WERI-Rb-1 (cell line): Measurements from ENCODE around the gene CUL4A.

ENCODE experiments used
- DNase-seq: peaks from one replicate; pipeline ENCODE4 v3.0.0-alpha.2; 2020
- H3K27ac ChIP-seq: fragments of 250-450 bp; sonication (Bioruptor Pico); 2 replicates; pipeline ENCODE4 v1.5.1; 2020; ENCODE audit warnings: mild to moderate bottlenecking, moderate library complexity
- H3K27me3 ChIP-seq: fragments of 250-450 bp; sonication (Bioruptor Pico); 2 replicates; pipeline ENCODE4 v1.5.1; 2021; ENCODE audit warnings: mild to moderate bottlenecking, low read depth, moderate library complexity; ENCODE audit not compliant: insufficient read depth, severe bottlenecking
- H3K36me3 ChIP-seq: fragments of 250-450 bp; sonication (Bioruptor Pico); 2 replicates; pipeline ENCODE4 v1.5.1; 2020; ENCODE audit warnings: mild to moderate bottlenecking, moderate library complexity
- H3K4me3 ChIP-seq: 2 replicates; pipeline ENCODE4 v1.5.1; 2011; ENCODE audit warnings: low read depth, mild to moderate bottlenecking, control low read depth, low read length
- H3K9me3 ChIP-seq: fragments of 250-450 bp; sonication (Bioruptor Pico); 2 replicates; pipeline ENCODE4 v1.5.1; 2021; ENCODE audit warnings: mild to moderate bottlenecking, moderate library complexity; ENCODE audit not compliant: severe bottlenecking
- CTCF ChIP-seq: IDR thresholded peaks from 2 replicates; pipeline ENCODE4 v1.5.1; 2011; ENCODE audit warnings: low read depth, mild to moderate bottlenecking, control low read depth, inconsistent platforms, low read length

The CUL4A gene

GRCh38 chr13:113288880-113289279 is 79.5 kb downstream of the CUL4A start:
- no peak for TF ChIP-seq CTCF
- peaks cover 9% of the 10 kb centered on the region for H3K27me3 ChIP-seq

GRCh38 chr13:113291129-113291528 is 81.7 kb downstream of the CUL4A start:
- H3K9me3 ChIP-seq, result peaks cover 7% of the 10 kb centered on the region
- no peaks in the 10 kb centered on the region; the same call in 1 of the 2 replicates for H3K36me3 ChIP-seq
- DNase-seq, result no peak
- no peak overlapping the region for H3K27ac ChIP-seq
- peaks cover 9% of the 10 kb centered on the region for H3K27me3 ChIP-seq
- no peak for TF ChIP-seq CTCF
- no peak overlapping the region for H3K4me3 ChIP-seq

More at GRCh38 chr13:113288880-113289279, 79.5 kb downstream of the CUL4A start:
- H3K4me3 ChIP-seq, result no peak overlapping the region
- H3K9me3 ChIP-seq, result peaks cover 7% of the 10 kb centered on the region
- no peaks in the 10 kb centered on the region for H3K36me3 ChIP-seq
- no peak overlapping the region for H3K27ac ChIP-seq
- no peak for DNase-seq

- Histone ChIP-seq H3K4me3 (peak overlapping the region; percentile 62), H3K36me3 (no peaks in the 10 kb centered on the region; the same call in 1 of the 2 replicates), H3K9me3 (peaks cover 7% of the 10 kb centered on the region), H3K27me3 (peaks cover 8% of the 10 kb centered on the region), H3K27ac (0 out of 2 replicates have a peak overlapping the region, but pooled peaks have one; percentile 1)
- TF ChIP-seq CTCF, result peak; percentile 65
- DNase-seq, result peak; percentile 84
Measured at GRCh38 chr13:113292021-113292862, 82.8 kb downstream of the CUL4A start.

GRCh38 chr13:113293686-113294085 is 84.3 kb downstream of the CUL4A start:
- H3K36me3 ChIP-seq, result peaks cover under 1% of the 10 kb centered on the region
- no peaks in the 10 kb centered on the region for H3K9me3 ChIP-seq
- H3K4me3 ChIP-seq, result no peak overlapping the region
- peaks cover 6% of the 10 kb centered on the region for H3K27me3 ChIP-seq
- no peak for TF ChIP-seq CTCF
- H3K27ac ChIP-seq, result no peak overlapping the region
- no peak for DNase-seq

- Histone ChIP-seq H3K4me3 (no peak overlapping the region), H3K27me3 (no peaks in the 10 kb centered on the region), H3K27ac (no peak overlapping the region), H3K36me3 (peaks cover 16% of the 10 kb centered on the region), H3K9me3 (no peaks in the 10 kb centered on the region)
- no peak for DNase-seq
- no peak for TF ChIP-seq CTCF
Measured at GRCh38 chr13:113295776-113296175, 86.4 kb downstream of the CUL4A start.
